HepG2 (cell line): Measurements from ENCODE around the gene FANCE. TPM values are rescaled to one million over a fixed set of nuclear protein-coding genes. Genes with fewer than 3 reads are reported as not detected.

Source experiments
- ATAC-seq: fragments of 200-7000 bp; cut with Tn5 transposase; 3 replicates; pipeline ENCODE4 v1.9.1; 2020; ENCODE audit warnings: mild to moderate bottlenecking, moderate library complexity
- BruUV-seq: library from RNA; stranded (reverse); fragments of 400-500 nt; replicated peaks from 2 replicates; lab custom pipeline; 2021; lab: Mats Ljungman, UMichigan
- CTCF ChIA-PET: fragments of 300-600 bp; formaldehyde crosslinking; extraction: SDS; loops from one replicate; lab custom pipeline; 2021; ENCODE audit warnings: low total read pairs, inconsistent platforms, low intra/inter-chr PET ratio; lab: Yijun Ruan, JAX
- POLR2A ChIA-PET: fragments of 350-600 bp; sonication (Branson Sonifier 250); formaldehyde crosslinking; loops from one replicate; lab custom pipeline; 2020; ENCODE audit warnings: antibody characterized with exemption, inconsistent platforms; lab: Yijun Ruan, JAX
- DNase-seq: peaks from one replicate; pipeline ENCODE4 v3.0.0-alpha.2; 2015; ENCODE audit warnings: low spot score
- FAIRE-seq: peaks from 3 replicates; lab custom pipeline; 2011; peaks lifted over from hg19 to GRCh38; lab: Jason Lieb, UNC
- H2AFZ ChIP-seq: one replicate; pipeline ENCODE4 v1.6.1; 2011; ENCODE audit warnings: low read length, inconsistent platforms
- H3K27ac ChIP-seq: fragments of 300-600 bp; 3 replicates; pipeline ENCODE4 v1.8.0; 2011; ENCODE audit warnings: mixed run types, mild to moderate bottlenecking, mixed read lengths, low read length, inconsistent platforms; ENCODE audit not compliant: insufficient read depth; ENCODE audit errors: extremely low read length
- H3K27me3 ChIP-seq, 2 experiments: fragments of 200-600 bp in 1 of 2; 2 replicates in 1 of 2; 3 replicates in 1 of 2; pipeline versions ENCODE4 v1.6.0 to v1.8.0; 2011; ENCODE audit warnings: low read length in 2 of 2, mild to moderate bottlenecking in 2 of 2, moderate library complexity in 2 of 2, inconsistent platforms in 1 of 2; ENCODE audit not compliant: insufficient read depth in 2 of 2, control insufficient read depth in 1 of 2
- H3K36me3 ChIP-seq, 2 experiments: fragments of 200-600 bp in 1 of 2; replicated peaks in 1 of 2; 2 replicates in 1 of 2; 3 replicates in 1 of 2; pipeline versions ENCODE4 v1.5.1 to v1.8.0; 2011; ENCODE audit warnings: low read length in 2 of 2, inconsistent platforms in 1 of 2; ENCODE audit not compliant: insufficient read depth in 2 of 2, control insufficient read depth in 1 of 2
- H3K4me1 ChIP-seq: 2 replicates; pipeline ENCODE4 v1.5.1; 2012; ENCODE audit warnings: low read length, inconsistent platforms; ENCODE audit not compliant: insufficient read depth
- H3K4me2 ChIP-seq: 2 replicates; pipeline ENCODE4 v1.6.0; 2011; ENCODE audit warnings: low read depth, low read length, inconsistent platforms
- H3K4me3 ChIP-seq, 3 experiments: fragments of 200-600 bp in 1 of 3; sonication (generic), shearing (Covaris generic) in 1 of 3; replicated peaks in 1 of 3; 2 replicates each; pipeline ENCODE4 v1.5.1; 2011 to 2016; ENCODE audit warnings: low read length in 3 of 3, inconsistent platforms in 2 of 3, low read depth in 2 of 3, mild to moderate bottlenecking in 2 of 3, control low read depth in 1 of 3, mixed read lengths in 1 of 3; ENCODE audit not compliant: insufficient read depth in 1 of 3
- H3K79me2 ChIP-seq: one replicate; pipeline ENCODE4 v1.6.1; 2011; ENCODE audit warnings: low read length, inconsistent platforms; ENCODE audit not compliant: insufficient read depth
- H3K9ac ChIP-seq: 2 replicates; pipeline ENCODE4 v1.6.0; 2011; ENCODE audit warnings: mild to moderate bottlenecking, low read depth, low read length, inconsistent platforms; ENCODE audit not compliant: insufficient read depth
- H3K9me3 ChIP-seq: 2 replicates; pipeline ENCODE4 v1.5.1; 2012; ENCODE audit warnings: mild to moderate bottlenecking, low read length
- H4K20me1 ChIP-seq: 2 replicates; pipeline ENCODE4 v1.6.0; 2011; ENCODE audit warnings: inconsistent platforms, mild to moderate bottlenecking, low read length, moderate library complexity; ENCODE audit not compliant: insufficient read depth
- ATF4 ChIP-seq, 2 experiments: fragments of 450-650 bp in 1 of 2; sonication (generic) in 1 of 2; formaldehyde crosslinking; IDR thresholded peaks; 2 replicates each; pipeline versions ENCODE4 v1.5.0 to v1.8.0; 2020 to 2022; ENCODE audit warnings: mild to moderate bottlenecking in 1 of 2, missing genetic modification reagents in 1 of 2
- MNT ChIP-seq: fragments of 450-650 bp; IDR thresholded peaks from 2 replicates; pipeline ENCODE4 v1.6.1; 2016
- RBM39 ChIP-seq: fragments of 200-400 bp; formaldehyde crosslinking; IDR thresholded peaks from one replicate; pipeline ENCODE4 v1.6.1; 2018; ENCODE audit warnings: antibody characterized with exemption, mild to moderate bottlenecking, low read depth, low read length; ENCODE audit not compliant: poor library complexity, severe bottlenecking
- TEAD2 ChIP-seq: sonication (generic); formaldehyde crosslinking; IDR thresholded peaks from 2 replicates; pipeline ENCODE4 v1.9.0; 2021; ENCODE audit warnings: missing genetic modification reagents
- ZBTB46 ChIP-seq: sonication (generic); formaldehyde crosslinking; IDR thresholded peaks from 2 replicates; pipeline ENCODE4 v1.4.0; 2020; ENCODE audit warnings: mild to moderate bottlenecking, missing genetic modification reagents, borderline replicate concordance
- ZNF512B ChIP-seq: sonication (generic); formaldehyde crosslinking; IDR thresholded peaks from 2 replicates; pipeline ENCODE4 v1.5.1; 2020; ENCODE audit warnings: missing genetic modification reagents, mild to moderate bottlenecking, borderline replicate concordance
- ZNF768 ChIP-seq: sonication (generic); formaldehyde crosslinking; IDR thresholded peaks from 2 replicates; pipeline ENCODE4 v1.4.0; 2020; ENCODE audit warnings: missing genetic modification reagents
- WGBS: methylation state at CpG from one replicate; pipeline ENCODE4 v1.1.6; 2017; ENCODE audit warnings: low lambda C conversion rate; 5-methylcytosine and 5-hydroxymethylcytosine counted together
- in situ Hi-C: cut with HindIII; loops from 2 replicates; pipeline ENCODE4 v1.10.0; 2017; ENCODE audit warnings: low pct_unique_long_range_greater_than_20kb; ENCODE audit not compliant: extremely low pct_ligation_motif_present
- intact Hi-C: fragments of 100-400 bp; cut with micrococcal nuclease; formaldehyde crosslinking; loops from one replicate; pipeline ENCODE4 v1.10.0; 2022; ENCODE audit not compliant: unreplicated experiment
- polyA plus RNA-seq, 8 experiments: library from polyadenylated mRNA; depleted of rRNA in 3 of 8; stranded (reverse) in 7 of 8; unstranded in 1 of 8; fragments of >200 nt; fragmentation: Illumina TruSeq in 4 of 8; extraction: Trizol in 4 of 8; gene quantifications; 2 replicates each; pipeline versions ENCODE4 v1.2.1 to v1.2.3, GENCODE V29; 2011 to 2016; ENCODE audit warnings: low read depth in 4 of 8, missing spikeins in 1 of 8, mixed read lengths in 1 of 8; ENCODE audit not compliant: insufficient read depth in 1 of 8
- total RNA-seq, 5 experiments: library from RNA; depleted of rRNA; stranded (reverse); fragments of >200 nt; fragmentation: Illumina TruSeq; extraction: Trizol; gene quantifications; 2 replicates each; pipeline ENCODE4 v1.2.3, GENCODE V29; 2016; ENCODE audit warnings: low read depth in 1 of 5

Gene FANCE
- total and polyA plus RNA-seq, 2 of the 13 experiments (the other 11 are each of a cell fraction or from before 2014, with no cell fraction given), result 7.1 to 11.2 TPM

- TF ChIP-seq ZNF512B (CRISPR knock-in tag), result no peak
- no peak for TF ChIP-seq ZBTB46
- peak; percentile 10; the same call in 1 of the 2 replicates for TF ChIP-seq MNT
- no peak for TF ChIP-seq TEAD2 (CRISPR knock-in tag)
- TF ChIP-seq, all 625 proteins: peak for 9
These were observed 46.4 kb downstream of the FANCE start (continued) for GRCh38 chr6:35498422-35499067.

- Histone ChIP-seq H3K4me1 (peaks cover 44% of the 10 kb centered on the region), H4K20me1 (peaks cover 14% of the 10 kb centered on the region; the same call in 1 of the 2 replicates), H3K4me3 (no peak overlapping the region), H3K36me3 (no peaks in the 10 kb centered on the region), H2AFZ (no peak overlapping the region), H3K27me3 (peaks cover 6 to 39% of the 10 kb centered on the region in 2 experiments; a peak in 4 of 5 replicates), H3K79me2 (peaks cover 19% of the 10 kb centered on the region), H3K4me2 (no peak overlapping the region), H3K9me3 (no peaks in the 10 kb centered on the region), H3K9ac (no peak overlapping the region), H3K27ac (no peak overlapping the region)
- no peak for ATAC-seq
- no TSS peak for BruUV-seq
- ChIA-PET POLR2A (no interaction called here), CTCF (no interaction called here)
- FAIRE-seq, result no peak
- intact Hi-C loops (no loop called here), in situ Hi-C loops (no loop called here)
- DNase-seq, result no peak
- WGBS, result 26% methylated on average over 4 of the region's 4 CpGs
- TF ChIP-seq RBM39 (no peak), ZNF768 (CRISPR knock-in tag) (peak; percentile 21; the same call in 1 of the 2 replicates), ATF4 (CRISPR knock-in tag; IDR thresholded peaks at IDR 0.05) (no peak)
These were observed 47.2 kb downstream of the FANCE start for GRCh38 chr6:35499372-35499771.
